Ovary (tissue), 9 donors: Measurements from ENCODE around the gene WDR53. TPM values are rescaled to one million over a fixed set of nuclear protein-coding genes. Genes with fewer than 3 reads are reported as not detected.
"Not testable (repeated sequence)": the region's sequence is repeated elsewhere in the genome, so short reads cannot be mapped to it uniquely, and the experiment has no call there.

Source experiments
- DNase-seq, 5 donors: peaks; one replicate each; pipeline ENCODE4 v3.0.0-alpha.2; 2019 to 2020
- H3K27ac ChIP-seq, 2 donors: fragments of 200-600 bp; one replicate each; pipeline versions ENCODE4 v1.5.1 to v1.8.0; 2019 to 2022
- H3K27me3 ChIP-seq: fragments of 200-600 bp; one replicate; pipeline ENCODE4 v1.8.0; 2022
- H3K36me3 ChIP-seq: fragments of 200-600 bp; sonication (generic); one replicate; pipeline ENCODE4 v1.5.1; 2019
- H3K4me1 ChIP-seq: one replicate; pipeline ENCODE4 v1.8.1; 2013; ENCODE audit warnings: mild to moderate bottlenecking, moderate library complexity; ENCODE audit not compliant: insufficient read depth
- H3K4me3 ChIP-seq: fragments of 200-600 bp; sonication (generic); one replicate; pipeline ENCODE4 v1.5.1; 2017
- H3K9me3 ChIP-seq, 2 donors: fragments of 200-600 bp in 1 of 2; sonication (generic) in 1 of 2; one replicate each; pipeline versions ENCODE4 v1.5.1 to v1.8.1; 2013 to 2019; ENCODE audit warnings: mild to moderate bottlenecking in 1 of 2, moderate library complexity in 1 of 2
- EP300 ChIP-seq: sonication (generic); formaldehyde crosslinking; IDR thresholded peaks from one replicate; pipeline ENCODE4 v1.6.1; 2017; ENCODE audit warnings: antibody characterized with exemption
- POLR2A ChIP-seq: fragments of 450-650 bp; IDR thresholded peaks from one replicate; pipeline ENCODE4 v1.6.1; 2017; ENCODE audit warnings: antibody characterized with exemption, mild to moderate bottlenecking, moderate library complexity
- WGBS, 3 donors: extraction: QIAGEN DNeasy Blood & Tissue Kit in 1 of 3; methylation state at CpG; one replicate each; pipeline versions ENCODE4 v1.1.5 to v1.1.7; 2013 to 2017; 5-methylcytosine and 5-hydroxymethylcytosine counted together
- intact Hi-C, 4 donors: fragments of 100-400 bp; cut with DNase I; formaldehyde crosslinking; loops; one replicate each; pipeline versions ENCODE4 v1.11.0 to v1.15.1; 2022 to 2023
- polyA plus RNA-seq, 2 donors: library from polyadenylated mRNA; stranded (reverse); fragments of 200-250 nt in 1 of 2; fragments of 350-450 nt in 1 of 2; fragmentation: Illumina TruSeq in 1 of 2; extraction: RNeasy Lipid Tissue Mini Kit (QIAGEN cat#74804) in 1 of 2; gene quantifications; one replicate each; pipeline ENCODE4 v1.2.3, GENCODE V29; 2013 to 2014
- total RNA-seq, 7 donors: library from RNA; depleted of rRNA in 2 of 7; stranded (reverse); fragments of >200 nt in 2 of 7; fragmentation: NEBNext Ultra II Directional in 3 of 7; extraction: Animal tissue kit (Norgen Biotek cat#: 25700) in 3 of 7; gene quantifications; one replicate each; pipeline versions ENCODE4 v1.1.0 to v1.2.4, GENCODE V29; 2016 to 2023
- TF ChIP-seq, protein P1 (sequence below), 3 donors: fragments of 450-650 bp in 2 of 3; fragments of 200-600 bp in 1 of 3; IDR thresholded peaks; one replicate each; pipeline versions ENCODE4 v1.5.1 to v1.8.0; 2016 to 2022; ENCODE audit warnings: antibody characterized with exemption in 3 of 3, mild to moderate bottlenecking in 1 of 3
- donor health status: DM: no; HTN: no; CAD: no; lungs with moderate emphysema.
- donor health status: DM: no; HTN: no; CAD: no.
- donor health status: Bipolar disorder and iron deficiency.
- donor health status: DM: yes; HTN: yes; CAD: no.
- donor health status: DM: no; HTN: no; CAD: no.
- donor health status: DM: yes; HTN: yes; CAD: no.

WDR53 gene
- total and polyA plus RNA-seq, 9 donors, result 3.0 to 14.1 (median 11.6) TPM

DNA sequence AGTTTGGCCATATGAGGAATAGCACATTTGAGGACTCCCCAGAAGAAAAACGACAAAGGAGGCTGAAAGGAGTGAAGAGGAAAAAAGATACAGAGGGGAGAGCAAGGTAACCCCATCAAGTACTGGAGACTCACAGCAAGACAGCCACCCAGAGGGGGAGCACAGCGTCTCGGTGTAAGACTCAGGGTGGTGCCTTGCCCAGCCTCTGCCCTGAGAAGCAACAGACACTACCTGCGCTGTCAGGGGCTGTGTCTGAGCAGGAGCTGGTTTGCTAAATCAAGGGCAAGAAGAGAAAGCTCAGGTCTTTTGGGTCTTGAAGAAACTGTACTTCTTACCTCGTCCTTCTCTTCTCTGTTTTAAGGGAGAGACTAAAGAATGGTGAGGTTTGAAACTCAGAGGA lies 28.0 kb upstream of the WDR53 start:
- intact Hi-C loops, result loop anchor here in 1 of 4 donors (5.0 kb wide), 1 partner anchor 1734 kb away; no protein-coding TSS in a partner anchor
- Histone ChIP-seq H3K27me3 (no peaks in the 10 kb centered on the region), H3K4me1 (no peaks in the 10 kb centered on the region), H3K36me3 (no peaks in the 10 kb centered on the region), H3K9me3 (no peaks in the 10 kb centered on the region), H3K27ac (no peak overlapping the region), H3K4me3 (no peak overlapping the region)
- 21 to 39% (median 34%) methylated on average over 5 of the region's 5 CpGs for WGBS, 3 donors
- no peak for DNase-seq
- TF ChIP-seq, protein P1, sequence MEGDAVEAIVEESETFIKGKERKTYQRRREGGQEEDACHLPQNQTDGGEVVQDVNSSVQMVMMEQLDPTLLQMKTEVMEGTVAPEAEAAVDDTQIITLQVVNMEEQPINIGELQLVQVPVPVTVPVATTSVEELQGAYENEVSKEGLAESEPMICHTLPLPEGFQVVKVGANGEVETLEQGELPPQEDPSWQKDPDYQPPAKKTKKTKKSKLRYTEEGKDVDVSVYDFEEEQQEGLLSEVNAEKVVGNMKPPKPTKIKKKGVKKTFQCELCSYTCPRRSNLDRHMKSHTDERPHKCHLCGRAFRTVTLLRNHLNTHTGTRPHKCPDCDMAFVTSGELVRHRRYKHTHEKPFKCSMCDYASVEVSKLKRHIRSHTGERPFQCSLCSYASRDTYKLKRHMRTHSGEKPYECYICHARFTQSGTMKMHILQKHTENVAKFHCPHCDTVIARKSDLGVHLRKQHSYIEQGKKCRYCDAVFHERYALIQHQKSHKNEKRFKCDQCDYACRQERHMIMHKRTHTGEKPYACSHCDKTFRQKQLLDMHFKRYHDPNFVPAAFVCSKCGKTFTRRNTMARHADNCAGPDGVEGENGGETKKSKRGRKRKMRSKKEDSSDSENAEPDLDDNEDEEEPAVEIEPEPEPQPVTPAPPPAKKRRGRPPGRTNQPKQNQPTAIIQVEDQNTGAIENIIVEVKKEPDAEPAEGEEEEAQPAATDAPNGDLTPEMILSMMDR (IDR thresholded peaks at IDR 0.05), result no peak
- TF ChIP-seq POLR2A (no peak), EP300 (no peak)

DNA sequence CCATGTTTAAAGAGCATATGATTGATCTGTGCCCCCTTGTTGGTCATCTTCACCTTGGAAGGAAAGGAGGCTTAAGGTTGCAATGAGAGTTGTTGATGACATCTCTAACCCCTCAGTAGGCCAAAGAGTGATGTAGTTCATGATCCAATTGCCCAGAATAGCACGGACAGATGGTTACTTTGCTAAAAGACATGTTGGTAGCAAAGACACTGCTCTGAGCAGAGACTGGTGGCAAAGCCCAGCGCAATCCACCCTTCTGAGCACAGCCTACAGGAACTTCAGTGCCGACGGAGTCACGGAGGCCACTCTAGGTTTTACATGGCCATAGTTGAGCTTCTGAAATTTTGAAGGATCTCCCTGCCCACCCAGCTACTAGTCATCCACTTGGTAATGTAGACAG lies 21.9 kb upstream of the WDR53 start:
- Histone ChIP-seq H3K36me3 (no peaks in the 10 kb centered on the region), H3K4me3 (no peak overlapping the region), H3K4me1 (no peaks in the 10 kb centered on the region), H3K27ac (no peak overlapping the region), H3K9me3 (no peaks in the 10 kb centered on the region), H3K27me3 (no peaks in the 10 kb centered on the region)
- no peak for DNase-seq
- intact Hi-C loops, result no loop called here
- TF ChIP-seq POLR2A, result no peak
- no peak for TF ChIP-seq EP300
- TF ChIP-seq, protein P1 (IDR thresholded peaks at IDR 0.05), result no peak
- 75 to 89% (median 79%) methylated on average over 5 of the region's 5 CpGs for WGBS, 3 donors

DNA sequence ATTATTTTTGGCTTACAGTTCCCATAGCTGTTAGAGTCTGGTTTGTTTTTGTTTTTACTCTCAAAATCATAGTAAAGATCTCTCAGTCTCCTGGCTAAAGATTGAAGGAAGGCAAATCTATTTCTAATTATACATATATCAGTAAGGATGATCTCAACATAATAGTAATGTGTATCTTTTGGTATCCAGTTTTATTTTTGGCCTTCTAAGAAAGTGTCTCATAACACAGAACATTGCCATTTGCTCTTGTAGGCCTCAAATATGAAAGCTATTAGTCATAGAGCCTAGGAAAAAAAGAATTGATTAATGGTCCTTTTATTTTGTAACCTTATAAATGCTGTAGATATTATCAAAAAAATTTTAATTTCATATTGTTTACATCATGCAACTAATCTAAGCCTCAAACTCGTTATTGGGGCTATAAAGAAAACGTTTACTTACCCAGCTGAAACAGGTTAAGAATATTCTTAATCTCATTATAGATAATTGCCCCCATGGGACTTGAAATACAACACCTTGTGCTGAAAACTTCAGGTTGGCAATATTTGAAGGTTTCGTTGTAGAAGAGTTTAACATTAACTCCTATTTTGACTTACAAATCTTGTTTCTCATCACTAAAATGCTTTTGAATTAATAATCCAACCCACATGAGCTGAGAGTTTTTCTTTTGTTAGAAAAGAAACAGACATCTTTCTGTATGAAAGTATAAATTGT lies 16.8 kb upstream of the WDR53 start:
- Histone ChIP-seq H3K36me3 (no peaks in the 10 kb centered on the region), H3K27ac (no peak overlapping the region), H3K9me3 (no peaks in the 10 kb centered on the region), H3K4me3 (no peak overlapping the region), H3K27me3 (no peaks in the 10 kb centered on the region), H3K4me1 (no peaks in the 10 kb centered on the region)
- WGBS, 3 donors, result 76 to 84% (median 83%) methylated on average over 3 of the region's 3 CpGs
- DNase-seq, result no peak
- intact Hi-C loops, result no loop called here
- TF ChIP-seq EP300, result no peak
- TF ChIP-seq POLR2A, result no peak
- TF ChIP-seq, protein P1 (IDR thresholded peaks at IDR 0.05), result no peak

- no peaks in the 10 kb centered on the region for H3K9me3 ChIP-seq
- no peak overlapping the region for H3K4me3 ChIP-seq
- intact Hi-C loops, result no loop called here
- DNase-seq, result no peak
- no peaks in the 10 kb centered on the region for H3K27me3 ChIP-seq
- TF ChIP-seq EP300 (no peak), POLR2A (no peak)
- TF ChIP-seq, protein P1 (IDR thresholded peaks at IDR 0.05), result no peak
- H3K27ac ChIP-seq, result no peak overlapping the region
- 51 to 96% (median 94%) methylated on average over 1 of the region's 1 CpG for WGBS, 3 donors
- no peaks in the 10 kb centered on the region for H3K36me3 ChIP-seq
- peaks cover 5% of the 10 kb centered on the region for H3K4me1 ChIP-seq
Measured at GRCh38 chr3:196572389-196572788, 4.0 kb upstream of the WDR53 start.

DNA sequence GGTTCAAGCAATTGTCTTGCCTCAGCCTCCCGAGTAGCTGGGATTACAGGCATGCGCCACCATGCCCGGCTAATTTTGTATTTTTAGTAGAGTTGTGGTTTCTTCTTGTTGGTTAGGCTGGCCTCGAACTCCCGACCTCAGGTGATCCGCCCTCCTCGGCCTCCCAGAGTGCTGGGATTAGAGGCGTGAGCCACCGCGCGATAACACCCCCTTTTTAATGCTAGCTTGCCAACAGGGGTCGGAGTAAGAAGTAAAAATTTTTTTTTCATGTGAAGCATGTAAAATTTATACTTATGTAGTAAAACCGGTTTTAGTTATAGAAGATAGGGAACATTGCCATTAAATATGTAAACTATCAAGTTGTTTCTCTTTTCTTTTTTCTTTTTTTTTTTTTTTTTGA lies 2.0 kb upstream of the WDR53 start:
- intact Hi-C loops, H3K36me3 ChIP-seq, H3K27ac ChIP-seq, H3K9me3 ChIP-seq, H3K4me1 ChIP-seq, H3K4me3 ChIP-seq, H3K27me3 ChIP-seq: not testable (repeated sequence)
- 89 to 95% (median 90%) methylated on average over 13 of the region's 13 CpGs for WGBS, 3 donors
- peak in 1 of 5 donors; percentile 22 for DNase-seq
